ENCODE measurements around the gene TMEM86B.
"Not testable (repeated sequence)": the region's sequence is repeated elsewhere in the genome, so short reads cannot be mapped to it uniquely, and the experiment has no call there.

The TMEM86B gene

GRCh38 chr19:55241935-55242464 lies 13.4 kb upstream of the TMEM86B start:
- DNase-seq: no peak

- DNase-seq: no peak
Measured at GRCh38 chr19:55241143-55241934, 12.8 kb upstream of the TMEM86B start.

GRCh38 chr19:55240713-55241020 lies 12.1 kb upstream of the TMEM86B start:
- DNase-seq: no peak

GRCh38 chr19:55239004-55239403 lies 10.4 kb upstream of the TMEM86B start:
- no peak for DNase-seq

GRCh38 chr19:55238030-55238429 lies 9.5 kb upstream of the TMEM86B start:
- no peak for DNase-seq

- DNase-seq: no peak
Measured at GRCh38 chr19:55232986-55233385, 4.4 kb upstream of the TMEM86B start.

GRCh38 chr19:55232286-55232602 lies 3.7 kb upstream of the TMEM86B start:
- no peak for DNase-seq

- DNase-seq: no peak
Measured at GRCh38 chr19:55231391-55232285, 3.1 kb upstream of the TMEM86B start.

- DNase-seq: no peak
Measured at GRCh38 chr19:55230780-55231179, 2.2 kb upstream of the TMEM86B start.

GRCh38 chr19:55230329-55230728 lies 1.8 kb upstream of the TMEM86B start:
- no peak for DNase-seq

GRCh38 chr19:55229789-55230182 lies 1.2 kb upstream of the TMEM86B start:
- no peak for DNase-seq

GRCh38 chr19:55229145-55229788 lies 704 bp upstream of the TMEM86B start:
- no peak for DNase-seq

- no peak for DNase-seq
Measured at GRCh38 chr19:55228015-55228391, 560 bp downstream of the TMEM86B start.

GRCh38 chr19:55227241-55228014 lies 1.1 kb downstream of the TMEM86B start:
- DNase-seq: no peak

GRCh38 chr19:55226788-55227187 lies 1.8 kb downstream of the TMEM86B start:
- DNase-seq: no peak

GRCh38 chr19:55226273-55226672 lies 2.3 kb downstream of the TMEM86B start:
- no peak for DNase-seq

GRCh38 chr19:55225415-55225958 lies 3.1 kb downstream of the TMEM86B start:
- no peak for DNase-seq

GRCh38 chr19:55224679-55225414 lies 3.7 kb downstream of the TMEM86B start:
- DNase-seq: not testable (repeated sequence)

GRCh38 chr19:55224038-55224665 lies 4.4 kb downstream of the TMEM86B start:
- DNase-seq: no peak

- no peak for DNase-seq
Measured at GRCh38 chr19:55223291-55224037, 5.1 kb downstream of the TMEM86B start.

GRCh38 chr19:55220525-55220924 lies 8.0 kb downstream of the TMEM86B start:
- no peak for DNase-seq
